Stimulated activated CD8-positive, alpha-beta memory T cell treated with anti-CD3 and anti-CD28 coated beads, Interleukin-12 subunit alpha, Interleukin-12 subunit beta, amount 100 ng/mL, for 24 hours (primary cell): ENCODE data around the gene PPP1R37.

ENCODE experiments used
- DNase-seq: peaks from one replicate; pipeline ENCODE4 v3.0.0-alpha.2; 2020; ENCODE audit errors: extremely low read depth

Gene PPP1R37, protein sequence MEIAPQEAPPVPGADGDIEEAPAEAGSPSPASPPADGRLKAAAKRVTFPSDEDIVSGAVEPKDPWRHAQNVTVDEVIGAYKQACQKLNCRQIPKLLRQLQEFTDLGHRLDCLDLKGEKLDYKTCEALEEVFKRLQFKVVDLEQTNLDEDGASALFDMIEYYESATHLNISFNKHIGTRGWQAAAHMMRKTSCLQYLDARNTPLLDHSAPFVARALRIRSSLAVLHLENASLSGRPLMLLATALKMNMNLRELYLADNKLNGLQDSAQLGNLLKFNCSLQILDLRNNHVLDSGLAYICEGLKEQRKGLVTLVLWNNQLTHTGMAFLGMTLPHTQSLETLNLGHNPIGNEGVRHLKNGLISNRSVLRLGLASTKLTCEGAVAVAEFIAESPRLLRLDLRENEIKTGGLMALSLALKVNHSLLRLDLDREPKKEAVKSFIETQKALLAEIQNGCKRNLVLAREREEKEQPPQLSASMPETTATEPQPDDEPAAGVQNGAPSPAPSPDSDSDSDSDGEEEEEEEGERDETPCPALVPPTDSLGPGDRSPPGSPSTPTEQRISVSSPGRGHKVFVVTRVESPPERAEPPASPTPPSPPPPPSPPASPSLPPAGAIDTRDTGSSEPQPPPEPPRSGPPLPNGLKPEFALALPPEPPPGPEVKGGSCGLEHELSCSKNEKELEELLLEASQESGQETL

DNA sequence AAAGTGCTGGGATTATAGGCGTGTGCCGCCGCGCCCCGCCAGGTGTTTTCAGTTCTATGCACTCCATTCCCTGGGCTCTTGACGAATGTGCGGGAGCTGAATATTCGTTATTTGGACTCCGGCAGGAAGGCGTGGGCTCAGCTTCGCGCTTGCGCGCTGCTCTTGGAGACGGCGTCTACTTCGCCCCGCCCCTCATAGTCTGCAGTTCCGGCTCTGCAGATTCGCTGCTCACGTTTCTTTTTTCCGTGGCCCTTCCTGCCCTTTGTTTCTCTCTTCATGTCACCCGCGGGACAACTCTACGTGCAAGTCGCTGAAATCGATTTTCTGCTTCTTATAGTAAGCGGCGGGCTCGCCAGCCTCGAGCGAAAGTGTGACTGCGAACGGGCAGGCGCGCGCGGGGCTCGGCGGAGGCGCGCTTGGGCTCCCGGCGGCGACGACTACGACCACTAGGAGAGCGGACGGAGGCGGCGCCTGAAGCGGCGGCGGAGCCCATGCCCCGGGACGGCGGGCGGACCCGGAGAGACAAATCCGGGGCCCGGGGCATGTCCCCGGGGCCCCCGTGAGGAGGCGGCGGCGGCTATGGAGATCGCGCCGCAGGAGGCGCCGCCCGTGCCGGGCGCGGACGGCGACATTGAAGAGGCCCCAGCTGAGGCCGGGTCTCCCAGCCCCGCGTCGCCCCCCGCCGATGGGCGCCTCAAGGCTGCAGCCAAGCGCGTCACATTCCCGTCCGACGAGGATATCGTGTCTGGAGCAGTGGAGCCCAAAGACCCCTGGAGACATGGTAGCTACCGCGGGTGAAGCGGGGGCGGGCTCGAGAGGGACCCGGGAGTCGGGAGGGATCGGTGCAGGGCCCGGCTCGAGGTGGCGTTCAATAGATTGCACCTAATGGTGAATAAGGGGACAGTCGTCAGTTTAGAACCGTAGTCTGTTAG, at the start of gene PPP1R37:
PPP1R37 (plus strand) TSS at position 433 of the 932 bp plus-strand sequence; CDS start at position 580, 147 bp downstream.
- peak; percentile 84 for DNase-seq

DNA sequence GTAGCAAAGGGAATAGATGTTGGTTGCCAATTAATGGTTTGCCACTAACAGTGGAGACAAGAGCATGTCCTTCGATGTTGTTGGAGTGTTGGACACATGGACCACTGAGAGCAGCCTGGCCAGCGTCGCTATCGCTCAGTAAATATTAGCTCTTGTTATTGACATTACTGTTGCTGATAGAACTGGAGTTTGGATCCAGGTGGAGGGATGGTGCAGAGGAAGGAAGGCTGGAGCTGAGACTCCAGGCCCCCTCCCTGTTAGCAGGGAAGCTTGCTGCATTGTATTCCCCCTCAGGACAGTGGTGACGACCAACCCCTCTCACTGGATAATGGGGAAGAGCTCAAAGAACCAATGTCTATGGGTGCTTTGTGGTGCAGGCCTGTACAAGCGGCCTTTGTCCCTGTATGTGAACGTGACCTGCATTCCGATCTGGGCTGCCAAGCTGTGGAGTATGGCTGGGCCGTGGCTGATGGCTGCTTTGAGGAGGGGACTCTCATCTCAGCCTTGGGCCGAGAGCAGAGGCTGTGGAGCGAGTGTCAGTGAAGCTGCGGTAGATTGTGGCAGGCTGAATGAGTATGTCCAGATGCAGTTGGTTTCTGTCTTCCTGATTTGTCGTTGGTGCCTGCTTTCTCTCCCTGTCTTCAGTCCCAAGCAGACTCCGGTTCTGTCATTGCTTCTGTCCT, 47.2 kb upstream of the PPP1R37 start:
- no peak for DNase-seq

DNA sequence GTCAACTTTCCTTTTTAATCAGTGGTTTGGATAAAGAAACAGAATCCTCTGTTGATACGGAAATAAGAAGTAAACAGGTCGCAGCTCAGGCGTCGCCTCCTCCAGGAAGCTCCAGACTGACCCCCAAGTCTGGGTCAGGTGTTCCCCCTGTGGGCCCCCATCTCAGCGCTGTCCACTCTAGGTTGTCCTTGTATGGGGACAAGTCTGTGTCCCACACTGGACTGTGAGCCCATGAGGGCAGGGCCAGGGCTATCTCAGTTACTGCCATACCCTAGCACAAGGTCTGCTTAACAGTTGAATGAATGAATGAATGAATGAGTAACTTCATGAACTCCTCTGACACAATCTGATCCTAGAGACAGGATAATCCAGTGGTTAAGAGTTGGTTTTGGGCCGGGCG, 46.6 kb upstream of the PPP1R37 start:
- no peak for DNase-seq

DNA sequence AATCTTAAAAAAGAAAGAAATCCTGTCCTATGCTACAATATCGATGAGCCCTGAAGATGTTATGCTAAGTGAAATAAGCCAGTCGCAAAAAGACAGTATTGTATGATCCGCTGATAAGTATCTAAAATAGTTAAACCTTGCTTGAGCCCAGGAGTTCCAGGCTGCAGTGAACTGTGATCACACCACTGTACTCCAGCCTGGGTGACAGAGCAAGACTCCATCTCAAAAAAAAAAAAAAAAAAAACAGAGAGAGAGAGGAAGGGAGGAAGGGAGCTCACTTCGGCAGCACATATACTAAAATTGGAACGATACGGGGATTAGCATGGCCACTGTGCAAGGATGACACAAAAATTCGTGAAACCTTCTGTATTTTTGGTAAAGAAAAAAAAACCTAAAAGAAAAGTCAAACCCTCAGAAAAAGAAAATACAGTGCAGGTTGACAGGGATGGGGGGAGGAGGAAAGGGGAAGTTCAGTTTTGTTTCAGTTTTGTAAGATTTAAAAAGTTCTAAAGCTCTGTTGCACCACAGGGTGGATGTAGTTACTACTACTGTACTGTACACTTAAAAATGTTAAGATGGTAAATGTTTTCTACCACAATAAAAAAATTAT, 45.7 kb upstream of the PPP1R37 start:
- no peak for DNase-seq

- no peak for DNase-seq
Observed at GRCh38 chr19:45049073-45049736, 43.8 kb upstream of the PPP1R37 start.

- no peak for DNase-seq
Observed at GRCh38 chr19:45050036-45050435, 42.9 kb upstream of the PPP1R37 start.

DNA sequence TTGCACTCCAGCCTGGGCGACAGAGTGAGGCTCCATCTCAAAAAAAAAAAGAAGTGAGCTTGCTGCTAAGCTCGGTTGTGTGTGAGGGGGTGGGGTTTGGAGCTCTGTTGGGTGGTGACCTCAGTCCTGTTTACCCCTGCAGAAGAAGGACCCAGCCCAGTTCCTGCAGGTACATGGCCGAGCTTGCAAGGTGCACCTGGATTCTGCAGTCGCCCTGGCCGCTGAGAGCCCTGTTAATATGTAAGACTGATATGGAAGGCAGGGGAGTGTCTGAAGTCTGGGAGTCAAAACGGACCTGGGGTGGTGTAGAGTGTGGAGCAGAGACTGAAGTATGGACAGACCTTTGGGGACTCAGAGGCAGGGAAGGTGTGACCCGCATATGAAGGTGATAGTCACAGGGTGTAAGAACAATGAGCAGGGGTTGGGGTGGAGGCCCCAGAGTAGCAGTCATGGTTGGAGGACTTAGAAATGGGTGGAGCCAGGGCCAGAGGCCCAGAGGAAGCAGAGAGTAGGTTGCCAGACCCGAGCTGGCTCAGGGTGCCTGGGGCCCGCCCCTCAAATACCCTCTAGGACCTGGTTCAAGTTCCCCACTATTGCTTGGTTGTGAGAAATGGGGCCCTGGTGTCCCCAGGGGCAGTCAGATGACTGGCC, 40.9 kb upstream of the PPP1R37 start:
- DNase-seq: no peak

DNA sequence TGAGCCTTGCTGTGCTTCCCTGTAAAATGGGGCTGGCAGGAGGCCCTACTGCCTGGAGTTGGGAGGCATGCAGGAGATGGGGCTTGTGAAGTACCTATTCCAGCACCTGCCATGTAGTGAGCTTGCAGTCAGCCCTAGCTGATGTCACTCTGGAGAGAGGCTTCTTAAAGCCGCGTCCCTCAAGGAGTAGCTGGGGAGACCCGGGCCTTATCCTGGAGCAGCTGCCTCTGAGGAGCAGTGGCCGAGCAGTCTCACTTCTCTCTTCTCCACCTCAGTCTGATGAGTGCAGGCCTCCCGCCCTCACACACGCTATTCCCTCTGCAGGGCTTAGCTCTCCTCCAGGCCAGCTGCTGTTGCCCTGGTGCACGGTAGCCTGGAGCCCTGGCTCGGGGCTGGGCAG, 36.1 kb upstream of the PPP1R37 start:
- DNase-seq: no peak

DNA sequence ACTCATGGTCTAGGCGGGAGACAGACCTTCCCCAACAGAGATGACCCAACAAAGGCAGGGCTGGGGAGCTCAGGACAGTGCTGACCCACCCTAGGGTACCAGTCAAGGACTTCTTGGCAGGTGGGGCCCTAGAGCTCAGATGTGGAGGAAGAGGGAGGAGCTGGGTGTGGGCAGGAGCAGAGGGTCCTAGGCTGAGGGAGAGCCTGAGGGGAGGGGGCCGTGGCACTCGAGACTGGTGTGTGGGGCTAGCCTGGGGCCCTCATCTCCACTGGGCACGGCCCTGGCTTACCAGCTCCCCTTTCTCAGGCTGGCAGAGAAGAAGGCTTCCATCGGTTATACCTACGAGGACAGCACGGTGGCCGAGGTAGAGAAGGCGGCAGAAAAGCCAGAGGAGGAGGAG, 35.5 kb upstream of the PPP1R37 start:
- DNase-seq: no peak

GRCh38 chr19:45058622-45059159, 34.3 kb upstream of the PPP1R37 start:
- DNase-seq: no peak

DNA sequence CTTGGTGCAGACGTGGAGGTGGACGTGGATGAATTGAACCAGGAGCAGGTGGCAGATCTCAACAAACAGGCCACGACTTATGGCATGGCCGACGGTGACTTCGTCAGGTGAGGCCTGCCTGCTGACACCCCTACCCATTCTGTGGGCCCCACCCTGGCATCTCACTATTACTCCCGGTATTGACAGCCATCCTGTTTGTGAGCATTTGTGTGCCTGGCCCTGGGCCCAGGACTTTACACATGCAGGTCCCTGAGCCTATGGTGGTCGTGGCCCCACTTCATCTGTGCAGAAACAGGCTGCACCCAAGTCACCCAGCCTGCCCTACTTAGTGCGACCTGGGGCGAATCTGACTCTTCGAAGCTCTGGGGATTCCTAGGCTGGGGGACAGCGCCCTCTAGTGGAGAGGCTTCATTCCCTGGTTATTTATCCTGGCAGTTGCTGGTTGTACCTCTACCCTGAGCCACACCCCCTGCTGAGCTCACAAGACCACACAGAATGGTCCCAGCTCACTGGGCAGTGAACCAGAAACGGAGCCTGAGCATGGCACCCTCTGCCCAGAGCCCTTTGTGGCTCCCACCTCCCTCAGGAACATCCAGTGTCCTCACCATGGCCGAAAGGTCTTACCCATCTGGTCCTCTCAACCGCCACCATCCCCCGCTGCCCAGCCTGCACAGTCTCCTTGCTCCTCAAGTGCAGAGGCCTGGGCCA, 33.6 kb upstream of the PPP1R37 start:
- peak; percentile 58 for DNase-seq

- no peak for DNase-seq
Observed at GRCh38 chr19:45061965-45062364, 31.0 kb upstream of the PPP1R37 start.

- no peak for DNase-seq
Observed at GRCh38 chr19:45063851-45064801, 28.9 kb upstream of the PPP1R37 start.

DNA sequence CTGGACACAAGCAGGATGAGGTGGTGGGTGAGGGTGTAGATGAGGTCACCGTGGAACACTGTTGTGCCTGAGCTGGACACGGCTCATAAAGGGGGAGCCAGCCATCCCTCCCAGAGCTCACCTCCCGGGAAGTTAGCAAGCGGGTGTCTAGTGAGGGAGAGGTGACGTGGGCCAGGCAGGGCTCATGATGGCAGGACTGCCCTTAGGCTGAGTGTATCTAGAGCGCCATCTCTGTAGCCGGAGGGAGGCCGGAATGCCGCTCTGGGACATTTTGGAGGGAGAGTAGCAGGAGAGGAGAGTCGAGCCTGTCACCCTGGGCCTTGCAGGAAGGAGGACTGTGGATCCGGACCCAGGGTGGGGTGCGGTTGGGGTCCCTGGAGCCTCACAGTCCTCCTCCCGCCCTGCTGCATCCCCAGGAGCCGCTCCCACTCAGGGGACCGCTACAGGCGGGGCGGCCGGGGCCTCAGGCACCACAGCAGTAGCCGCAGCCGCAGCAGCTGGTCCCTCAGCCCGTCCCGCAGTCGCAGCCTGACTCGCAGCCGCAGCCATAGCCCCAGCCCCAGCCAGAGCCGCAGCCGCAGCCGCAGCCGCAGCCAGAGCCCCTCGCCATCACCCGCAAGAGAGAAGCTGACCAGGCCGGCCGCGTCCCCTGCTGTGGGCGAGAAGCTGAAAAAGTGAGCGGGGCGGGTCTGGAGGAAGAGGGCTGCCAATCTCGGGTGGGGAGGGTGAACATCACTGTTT, 25.9 kb upstream of the PPP1R37 start:
- no peak for DNase-seq

DNA sequence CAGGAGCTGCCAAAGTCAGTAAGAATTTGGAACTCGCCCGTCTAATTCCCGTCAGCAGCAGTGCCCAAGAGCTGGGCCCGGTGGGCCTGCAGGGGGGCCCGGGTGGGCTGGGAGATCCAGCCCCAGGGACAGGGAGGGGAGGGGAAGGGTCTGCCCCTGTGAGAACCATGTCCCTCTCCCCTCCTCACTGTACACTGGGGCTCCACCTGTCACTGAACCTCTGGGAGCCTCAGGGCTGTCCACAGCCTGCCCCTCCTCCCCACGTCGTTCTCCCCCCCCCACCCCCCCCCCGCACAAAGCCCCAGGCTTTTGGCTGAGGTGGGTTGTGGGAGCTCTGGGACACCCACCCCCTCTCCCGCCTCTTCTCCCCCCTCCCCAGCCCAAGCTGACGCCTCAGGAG, 24.9 kb upstream of the PPP1R37 start:
- DNase-seq: no peak

GRCh38 chr19:45069056-45069455, 23.9 kb upstream of the PPP1R37 start:
- no peak for DNase-seq

GRCh38 chr19:45070214-45070613, 22.8 kb upstream of the PPP1R37 start:
- no peak for DNase-seq
